Measurements from ENCODE around the gene ARHGEF11.
"Not testable (repeated sequence)": the region's sequence is repeated elsewhere in the genome, so short reads cannot be mapped to it uniquely, and the experiment has no call there.

The ARHGEF11 gene

GRCh38 chr1:157045250-157046218 is at the start of gene ARHGEF11:
TSS of gene ARHGEF11 (minus strand) at chr1:157045742. CDS start at chr1:157044330, 1,412 bp downstream.
- DNase-seq = peak; percentile 14

GRCh38 chr1:157095091-157095490 is 49.5 kb upstream of the ARHGEF11 start:
- no peak for DNase-seq

GRCh38 chr1:157092831-157093230 is 47.3 kb upstream of the ARHGEF11 start:
- no peak for DNase-seq

- no peak for DNase-seq
Measured at GRCh38 chr1:157091668-157092273, 46.2 kb upstream of the ARHGEF11 start.

GRCh38 chr1:157091186-157091585 is 45.6 kb upstream of the ARHGEF11 start:
- no peak for DNase-seq

GRCh38 chr1:157090771-157091170 is 45.2 kb upstream of the ARHGEF11 start:
- no peak for DNase-seq

GRCh38 chr1:157090196-157090647 is 44.7 kb upstream of the ARHGEF11 start:
- peak; percentile 83 for DNase-seq

- no peak for DNase-seq
Measured at GRCh38 chr1:157089789-157090188, 44.2 kb upstream of the ARHGEF11 start.

- DNase-seq = no peak
Measured at GRCh38 chr1:157088607-157089006, 43.1 kb upstream of the ARHGEF11 start.

- DNase-seq = no peak
Measured at GRCh38 chr1:157087030-157087429, 41.5 kb upstream of the ARHGEF11 start.

- DNase-seq = no peak
Measured at GRCh38 chr1:157086299-157086698, 40.8 kb upstream of the ARHGEF11 start.

- DNase-seq = no peak
Measured at GRCh38 chr1:157085421-157085820, 39.9 kb upstream of the ARHGEF11 start.

GRCh38 chr1:157084720-157085119 is 39.2 kb upstream of the ARHGEF11 start:
- DNase-seq = no peak

- DNase-seq = no peak
Measured at GRCh38 chr1:157081707-157082106, 36.2 kb upstream of the ARHGEF11 start.

GRCh38 chr1:157080714-157081113 is 35.2 kb upstream of the ARHGEF11 start:
- no peak for DNase-seq

- no peak for DNase-seq
Measured at GRCh38 chr1:157077394-157077793, 31.9 kb upstream of the ARHGEF11 start.

GRCh38 chr1:157073944-157074685 is 28.6 kb upstream of the ARHGEF11 start:
- DNase-seq = peak; percentile 32

- no peak for DNase-seq
Measured at GRCh38 chr1:157069601-157070000, 24.1 kb upstream of the ARHGEF11 start.

GRCh38 chr1:157059241-157059640 is 13.7 kb upstream of the ARHGEF11 start:
- DNase-seq = not testable (repeated sequence)

GRCh38 chr1:157056269-157056668 is 10.7 kb upstream of the ARHGEF11 start:
- no peak for DNase-seq

GRCh38 chr1:157055729-157056128 is 10.2 kb upstream of the ARHGEF11 start:
- not testable (repeated sequence) for DNase-seq

GRCh38 chr1:157050836-157051235 is 5.3 kb upstream of the ARHGEF11 start:
- no peak for DNase-seq

- no peak for DNase-seq
Measured at GRCh38 chr1:157047062-157047410, 1.5 kb upstream of the ARHGEF11 start.

All from CD4-positive, alpha-beta T cell treated with Interleukin-10 for 1 hour (primary cell).